GM23248 (cell line): Measurements from ENCODE around the gene TMEM100. TPM values are rescaled to one million over a fixed set of nuclear protein-coding genes. Genes with fewer than 3 reads are reported as not detected.

Experiments used
- DNase-seq: peaks from one replicate; pipeline ENCODE4 v3.0.0-alpha.2; 2015
- H2AFZ ChIP-seq: fragments of 200-600 bp; sonication (generic); 2 replicates; pipeline ENCODE4 v1.6.1; 2016; ENCODE audit warnings: antibody characterized with exemption
- H3F3A ChIP-seq: fragments of 200-600 bp; sonication (generic); 2 replicates; pipeline ENCODE4 v1.6.1; 2016; ENCODE audit warnings: mild to moderate bottlenecking, antibody characterized with exemption, mixed run types; ENCODE audit not compliant: insufficient read depth
- H3K27ac ChIP-seq: fragments of 200-600 bp; sonication (generic); 2 replicates; pipeline ENCODE4 v1.5.1; 2016; ENCODE audit warnings: mild to moderate bottlenecking
- H3K27me3 ChIP-seq: fragments of 200-600 bp; sonication (generic); replicated peaks from 2 replicates; pipeline ENCODE4 v1.6.1; 2016; ENCODE audit warnings: mild to moderate bottlenecking; ENCODE audit not compliant: insufficient read depth
- H3K36me3 ChIP-seq: fragments of 200-600 bp; sonication (generic); 2 replicates; pipeline ENCODE4 v1.6.1; 2016; ENCODE audit warnings: low read depth, mild to moderate bottlenecking
- H3K4me1 ChIP-seq: fragments of 200-600 bp; sonication (generic); 2 replicates; pipeline ENCODE4 v1.6.1; 2016; ENCODE audit warnings: mild to moderate bottlenecking; ENCODE audit not compliant: insufficient read depth
- H3K4me2 ChIP-seq: fragments of 200-600 bp; sonication (generic); one replicate; pipeline ENCODE4 v1.6.1; 2016; ENCODE audit warnings: mild to moderate bottlenecking; ENCODE audit not compliant: unreplicated experiment
- H3K4me3 ChIP-seq: fragments of 200-600 bp; sonication (generic); 2 replicates; pipeline ENCODE4 v1.5.1; 2016; ENCODE audit warnings: mild to moderate bottlenecking
- H3K79me2 ChIP-seq: fragments of 200-600 bp; sonication (generic); 2 replicates; pipeline ENCODE4 v1.6.1; 2016; ENCODE audit warnings: mild to moderate bottlenecking; ENCODE audit not compliant: insufficient read depth
- H3K9ac ChIP-seq: fragments of 200-600 bp; sonication (generic); 2 replicates; pipeline ENCODE4 v1.6.1; 2016; ENCODE audit warnings: mild to moderate bottlenecking
- H3K9me2 ChIP-seq: fragments of 200-600 bp; sonication (generic); 2 replicates; pipeline ENCODE4 v1.6.1; 2016; ENCODE audit warnings: mixed run types, mild to moderate bottlenecking, moderate library complexity; ENCODE audit not compliant: insufficient read depth
- H3K9me3 ChIP-seq: fragments of 200-600 bp; sonication (generic); one replicate; pipeline ENCODE4 v1.6.1; 2017; ENCODE audit warnings: low read depth
- H4K20me1 ChIP-seq: fragments of 200-600 bp; sonication (generic); 2 replicates; pipeline ENCODE4 v1.6.0; 2016; ENCODE audit not compliant: insufficient read depth
- EZH2 ChIP-seq: fragments of 200-600 bp; sonication (generic); IDR thresholded peaks from 2 replicates; pipeline ENCODE4 v1.6.1; 2018; ENCODE audit warnings: antibody characterized with exemption, mild to moderate bottlenecking; ENCODE audit not compliant: insufficient read depth, poor library complexity, severe bottlenecking
- EZH2phosphoT487 ChIP-seq: fragments of 200-600 bp; sonication (generic); IDR thresholded peaks from 2 replicates; pipeline ENCODE4 v1.6.1; 2018; ENCODE audit warnings: antibody characterized with exemption, moderate library complexity, mild to moderate bottlenecking, low read depth; ENCODE audit not compliant: insufficient read depth
- WGBS, 2 experiments: methylation state at CpG; one replicate each; pipeline ENCODE4 v1.1.6; 2015 to 2017; ENCODE audit warnings: low lambda C conversion rate in 2 of 2, low coverage in 1 of 2; ENCODE audit errors: missing lambda C conversion rate in 2 of 2; 5-methylcytosine and 5-hydroxymethylcytosine counted together
- in situ Hi-C: fragments of 300-500 bp; cut with MboI; formaldehyde crosslinking; loops from 2 replicates; pipeline ENCODE4 v1.15.0; 2020
- polyA plus RNA-seq: library from polyadenylated mRNA; unstranded; fragments of >200 nt; fragmentation: Nextera tagmentation; extraction: Ambion mirVana; gene quantifications from 2 replicates; pipeline ENCODE4 v1.2.1, GENCODE V29; 2016
- total RNA-seq: library from RNA; depleted of rRNA; stranded (reverse); fragments of >200 nt; shearing (Covaris generic); gene quantifications from 2 replicates; pipeline ENCODE4 v1.2.3, GENCODE V29; 2014

The TMEM100 gene
- total and polyA plus RNA-seq, 2 experiments from 2014 or later = 0.18 TPM; not detected in 1

DNA sequence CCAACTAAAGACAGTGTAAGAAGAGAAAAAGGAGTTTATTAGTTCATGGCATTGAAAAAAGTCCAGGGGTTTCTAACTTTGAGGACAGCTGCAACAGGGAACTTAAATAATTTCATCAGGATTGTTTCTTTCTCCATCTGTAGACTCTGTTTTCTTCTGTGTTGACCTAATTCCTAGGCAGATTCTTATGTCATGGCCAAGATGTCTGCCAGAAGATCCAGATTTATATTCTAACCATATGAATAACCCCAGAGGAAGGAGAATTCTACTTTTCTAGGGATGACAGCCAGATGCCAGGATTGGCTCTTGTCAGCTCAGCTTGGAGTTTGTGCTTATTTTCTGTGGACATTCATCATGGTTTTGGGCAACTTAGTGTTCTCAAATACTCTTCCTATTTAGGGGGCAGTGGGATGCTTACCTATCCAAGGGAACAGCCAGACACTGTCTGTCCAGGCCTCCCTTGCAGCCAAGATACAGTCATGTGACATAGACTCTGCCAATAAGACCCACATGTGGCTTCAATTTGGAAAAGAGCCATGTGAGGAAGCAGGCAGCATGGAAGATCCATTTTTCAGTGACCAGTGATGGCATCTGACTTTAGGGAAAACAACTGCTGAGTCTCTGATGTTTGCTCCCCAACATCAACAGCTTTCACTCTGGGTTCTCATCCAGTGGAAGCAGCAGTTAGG lies 46.4 kb upstream of the TMEM100 start:
- peaks cover 25% of the 10 kb centered on the region for H3K79me2 ChIP-seq
- H3K27ac ChIP-seq = peak overlapping the region; percentile 93
- H3K9me2 ChIP-seq = no peaks in the 10 kb centered on the region
- H4K20me1 ChIP-seq = no peaks in the 10 kb centered on the region; the same call in 1 of the 2 replicates
- H3K4me3 ChIP-seq = peak overlapping the region; percentile 34
- no peaks in the 10 kb centered on the region for H3K27me3 ChIP-seq
- peaks cover 25% of the 10 kb centered on the region for H3F3A ChIP-seq
- in situ Hi-C loops = loop anchor here (10.0 kb wide), 1 partner anchor 244 kb away; no protein-coding TSS in a partner anchor
- peak overlapping the region; percentile 67 for H3K9ac ChIP-seq
- TF ChIP-seq EZH2phosphoT487 (no peak), EZH2 (no peak)
- peak overlapping the region; percentile 49 for H3K4me2 ChIP-seq
- H2AFZ ChIP-seq = peak overlapping the region; percentile 49; the same call in 1 of the 2 replicates
- H3K36me3 ChIP-seq = no peaks in the 10 kb centered on the region
- no peaks in the 10 kb centered on the region for H3K9me3 ChIP-seq
- H3K4me1 ChIP-seq = peaks cover 17% of the 10 kb centered on the region
- peak; percentile 64 for DNase-seq

DNA sequence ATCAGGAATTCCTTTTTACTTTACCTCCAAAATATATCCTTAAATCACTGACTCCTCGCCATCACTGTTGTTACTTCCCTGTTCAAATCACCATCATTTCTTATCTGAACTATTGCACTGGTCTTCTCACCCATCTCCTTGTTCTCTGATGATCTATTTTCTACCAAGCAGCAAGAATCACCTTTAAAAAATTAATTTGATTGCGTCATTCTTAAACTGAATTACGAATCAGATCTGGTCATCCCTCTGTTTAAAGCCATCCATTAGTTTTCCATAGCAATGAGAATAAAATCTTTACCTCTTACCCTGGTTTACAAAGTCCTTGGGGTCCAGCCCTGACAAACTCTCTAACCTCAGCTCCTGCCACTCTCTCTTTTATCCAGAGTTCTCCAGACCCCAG lies 42.8 kb upstream of the TMEM100 start:
- H2AFZ ChIP-seq = no peak overlapping the region
- no peak for DNase-seq
- in situ Hi-C loops = loop anchor here (10.0 kb wide), 1 partner anchor 241 kb away; no protein-coding TSS in a partner anchor
- H4K20me1 ChIP-seq = no peaks in the 10 kb centered on the region; the same call in 1 of the 2 replicates
- H3F3A ChIP-seq = peaks cover 25% of the 10 kb centered on the region
- peaks cover 17% of the 10 kb centered on the region for H3K4me1 ChIP-seq
- H3K27ac ChIP-seq = no peak overlapping the region
- TF ChIP-seq EZH2 (no peak), EZH2phosphoT487 (no peak)
- H3K9me3 ChIP-seq = no peaks in the 10 kb centered on the region
- H3K4me2 ChIP-seq = no peak overlapping the region
- no peaks in the 10 kb centered on the region for H3K9me2 ChIP-seq
- H3K79me2 ChIP-seq = peaks cover 57% of the 10 kb centered on the region
- WGBS, 2 experiments = 94 to 96% methylated on average over 3 of the region's 3 CpGs
- no peak overlapping the region for H3K4me3 ChIP-seq
- no peaks in the 10 kb centered on the region for H3K27me3 ChIP-seq
- no peak overlapping the region for H3K9ac ChIP-seq
- H3K36me3 ChIP-seq = no peaks in the 10 kb centered on the region

DNA sequence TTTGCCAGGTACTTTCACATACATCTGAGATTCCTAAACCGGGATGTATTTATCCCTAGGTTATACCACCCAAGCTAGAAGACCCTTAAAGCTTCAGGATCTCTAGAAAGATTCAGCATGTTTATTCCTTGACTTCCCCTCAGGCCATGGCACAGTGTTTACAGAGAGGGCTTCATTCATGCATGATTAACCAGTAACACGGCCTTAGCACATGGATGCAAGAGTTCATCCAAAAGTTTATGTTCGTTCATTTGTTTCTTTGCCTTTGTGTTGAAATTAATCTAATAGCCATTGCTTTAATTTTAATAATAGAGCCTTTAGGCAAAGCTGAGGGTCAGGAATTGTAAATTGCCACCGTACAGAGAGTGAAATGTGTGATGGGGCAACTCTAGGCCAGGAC lies 41.9 kb upstream of the TMEM100 start:
- H3K4me2 ChIP-seq = no peak overlapping the region

DNA sequence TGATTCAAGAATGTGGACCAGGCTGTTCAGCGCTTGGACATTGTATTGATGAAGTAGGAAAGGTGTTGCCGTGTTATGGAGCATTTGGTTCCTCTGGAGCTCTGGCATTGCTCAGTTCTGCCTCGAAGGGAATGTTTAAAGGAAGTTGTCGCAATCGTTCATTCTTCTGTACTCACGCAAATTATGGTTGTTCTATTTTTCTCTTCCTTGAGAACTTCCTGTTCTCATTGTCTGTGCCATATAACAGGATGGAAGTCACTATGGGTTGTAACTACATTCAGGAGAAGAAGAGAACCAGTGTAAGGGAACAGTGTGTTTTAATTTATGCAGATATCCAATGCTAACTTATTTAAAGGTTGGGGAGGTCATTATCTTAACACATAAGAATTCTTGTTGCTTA lies 41.2 kb upstream of the TMEM100 start:
- H3K9ac ChIP-seq = no peak overlapping the region
- in situ Hi-C loops = loop anchor here (10.0 kb wide), 1 partner anchor 239 kb away; no protein-coding TSS in a partner anchor
- WGBS, 2 experiments = 81 to 84% methylated on average over 6 of the region's 6 CpGs
- TF ChIP-seq EZH2 (no peak), EZH2phosphoT487 (no peak)
- no peaks in the 10 kb centered on the region for H3K36me3 ChIP-seq
- H3K79me2 ChIP-seq = peaks cover 74% of the 10 kb centered on the region
- no peaks in the 10 kb centered on the region; the same call in 1 of the 2 replicates for H4K20me1 ChIP-seq
- no peak overlapping the region for H3K27ac ChIP-seq
- peaks cover 3% of the 10 kb centered on the region for H3K4me1 ChIP-seq
- H2AFZ ChIP-seq = no peak overlapping the region
- H3K9me2 ChIP-seq = no peaks in the 10 kb centered on the region
- H3K4me2 ChIP-seq = no peak overlapping the region
- H3F3A ChIP-seq = peaks cover 11% of the 10 kb centered on the region
- DNase-seq = no peak
- H3K9me3 ChIP-seq = no peaks in the 10 kb centered on the region
- H3K27me3 ChIP-seq = no peaks in the 10 kb centered on the region
- H3K4me3 ChIP-seq = no peak overlapping the region

More for the DNA sequence above, 41.9 kb upstream of the TMEM100 start:
- no peak for DNase-seq
- in situ Hi-C loops = loop anchor here (10.0 kb wide), 1 partner anchor 240 kb away; no protein-coding TSS in a partner anchor
- Histone ChIP-seq H4K20me1 (no peaks in the 10 kb centered on the region; the same call in 1 of the 2 replicates), H3F3A (peaks cover 19% of the 10 kb centered on the region), H3K36me3 (no peaks in the 10 kb centered on the region), H3K79me2 (peaks cover 66% of the 10 kb centered on the region), H3K9me3 (no peaks in the 10 kb centered on the region), H3K27ac (no peak overlapping the region), H3K4me1 (peaks cover 11% of the 10 kb centered on the region), H3K27me3 (no peaks in the 10 kb centered on the region), H3K9ac (no peak overlapping the region), H3K9me2 (no peaks in the 10 kb centered on the region), H2AFZ (no peak overlapping the region), H3K4me3 (no peak overlapping the region)
- TF ChIP-seq EZH2phosphoT487 = no peak
- WGBS, 2 experiments = 98 to 99% methylated on average over 4 of the region's 4 CpGs
